ENCODE results near the gene LIPM.

Gene LIPM

GRCh38 chr10:88841316-88842111 lies 39.0 kb downstream of the LIPM start:
- DNase-seq, result no peak

GRCh38 chr10:88843171-88843570 lies 40.6 kb downstream of the LIPM start:
- DNase-seq, result no peak

GRCh38 chr10:88848499-88848898 lies 46.0 kb downstream of the LIPM start:
- peak; percentile 70 for DNase-seq

- DNase-seq, result peak; percentile 70
Observed at GRCh38 chr10:88849234-88849633, 46.7 kb downstream of the LIPM start.

GRCh38 chr10:88850712-88851111 lies 48.2 kb downstream of the LIPM start:
- DNase-seq, result no peak

GRCh38 chr10:88851706-88852105 lies 49.2 kb downstream of the LIPM start, which contains the start of gene ANKRD22:
Gene ANKRD22, minus strand, starts transcription at chr10:88851844. Its CDS starts 237 bp downstream, at chr10:88851607.
- peak; percentile 68 for DNase-seq

- DNase-seq, result no peak
Observed at GRCh38 chr10:88852327-88852726, 49.8 kb downstream of the LIPM start.

- DNase-seq, result no peak
Observed at GRCh38 chr10:88853155-88853881, 50.8 kb downstream of the LIPM start.

GRCh38 chr10:88854684-88855083 lies 52.2 kb downstream of the LIPM start:
- no peak for DNase-seq

GRCh38 chr10:88857831-88858230 lies 55.3 kb downstream of the LIPM start:
- no peak for DNase-seq

GRCh38 chr10:88858491-88858890 lies 56.0 kb downstream of the LIPM start:
- DNase-seq, result peak; percentile 57

GRCh38 chr10:88861036-88861435 lies 58.5 kb downstream of the LIPM start:
- no peak for DNase-seq

GRCh38 chr10:88865281-88865876 lies 62.8 kb downstream of the LIPM start:
- DNase-seq, result no peak

- no peak for DNase-seq
Observed at GRCh38 chr10:88866454-88866853, 63.9 kb downstream of the LIPM start.

GRCh38 chr10:88870089-88870488 lies 67.6 kb downstream of the LIPM start:
- DNase-seq, result no peak

All from activated CD4-positive, alpha-beta T cell treated with anti-CD3 and anti-CD28 coated beads, Interleukin-2, Interleukin-6, amounts not matched to agents 100 ng/mL and 50 ng/mL, durations not matched to agents 16 hours and 8 hours (primary cell).